ENCODE results near the gene CD37.
"Not testable (repeated sequence)": the region's sequence is repeated elsewhere in the genome, so short reads cannot be mapped to it uniquely, and the experiment has no call there.

Gene CD37, protein sequence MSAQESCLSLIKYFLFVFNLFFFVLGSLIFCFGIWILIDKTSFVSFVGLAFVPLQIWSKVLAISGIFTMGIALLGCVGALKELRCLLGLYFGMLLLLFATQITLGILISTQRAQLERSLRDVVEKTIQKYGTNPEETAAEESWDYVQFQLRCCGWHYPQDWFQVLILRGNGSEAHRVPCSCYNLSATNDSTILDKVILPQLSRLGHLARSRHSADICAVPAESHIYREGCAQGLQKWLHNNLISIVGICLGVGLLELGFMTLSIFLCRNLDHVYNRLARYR

GRCh38 chr19:49335071-49335783 is at the start of gene CD37:
TSS of gene CD37 (plus strand) at chr19:49335406. CDS start at chr19:49335541, 135 bp downstream.
- DNase-seq: no peak

GRCh38 chr19:49287141-49287770 is 48.0 kb upstream of the CD37 start:
- no peak for DNase-seq

DNA sequence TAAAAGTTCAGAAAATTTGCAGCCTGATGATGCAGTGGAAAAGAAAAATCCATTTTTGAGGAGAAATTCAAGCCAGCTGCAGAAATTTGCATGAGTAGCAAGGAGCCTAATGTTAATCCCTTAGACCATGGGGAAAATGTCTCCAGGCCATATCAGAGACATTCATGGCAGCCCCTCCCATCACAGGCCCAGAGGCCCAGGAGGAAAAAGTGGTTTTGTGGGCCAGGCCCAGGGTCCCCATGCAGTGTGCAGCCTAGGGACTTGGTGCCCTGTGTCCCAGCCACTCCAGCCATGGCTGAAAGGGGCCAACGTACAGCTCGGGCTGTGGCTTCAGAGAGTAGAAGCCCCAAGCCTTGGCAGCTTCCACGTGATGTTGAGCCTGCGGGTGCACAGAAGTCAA is 47.0 kb upstream of the CD37 start:
- DNase-seq: not testable (repeated sequence)

- not testable (repeated sequence) for DNase-seq
These were observed 45.9 kb upstream of the CD37 start for GRCh38 chr19:49289286-49289685.

GRCh38 chr19:49290517-49290916 is 44.7 kb upstream of the CD37 start:
- DNase-seq: no peak

- no peak for DNase-seq
These were observed 40.8 kb upstream of the CD37 start for GRCh38 chr19:49294401-49294800.

DNA sequence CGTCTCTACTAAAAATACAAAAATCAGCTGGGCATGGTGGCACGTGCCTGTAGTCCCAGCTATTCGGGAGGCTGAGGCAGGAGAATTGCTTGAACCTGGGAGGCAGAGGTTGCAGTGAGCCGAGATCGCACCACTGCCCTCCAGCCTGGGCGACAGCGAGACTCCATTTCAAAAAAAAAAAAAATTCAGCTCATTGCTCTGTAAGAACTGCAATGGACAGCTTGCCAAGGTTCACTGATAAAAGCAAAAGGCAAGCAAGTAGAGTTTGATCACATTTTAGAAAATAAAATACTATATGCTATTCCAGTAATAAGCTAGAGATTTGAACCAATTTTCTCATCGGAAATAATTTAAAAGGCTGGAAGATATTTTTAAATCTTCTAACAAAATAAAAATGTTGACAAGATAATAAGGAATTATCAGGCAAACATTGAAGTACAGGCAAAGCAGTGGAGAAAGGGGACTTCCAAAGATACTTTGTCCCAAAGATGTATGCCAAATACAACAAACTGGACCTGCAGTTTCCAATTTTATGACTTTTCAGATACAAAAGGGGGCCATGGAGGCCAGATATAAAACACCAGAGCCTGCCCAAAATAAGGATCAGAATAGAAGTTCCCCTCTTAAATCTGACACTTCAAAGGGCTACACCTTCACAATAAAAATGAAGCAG is 39.9 kb upstream of the CD37 start:
- no peak for DNase-seq

- no peak for DNase-seq
These were observed 37.8 kb upstream of the CD37 start for GRCh38 chr19:49297403-49297802.

DNA sequence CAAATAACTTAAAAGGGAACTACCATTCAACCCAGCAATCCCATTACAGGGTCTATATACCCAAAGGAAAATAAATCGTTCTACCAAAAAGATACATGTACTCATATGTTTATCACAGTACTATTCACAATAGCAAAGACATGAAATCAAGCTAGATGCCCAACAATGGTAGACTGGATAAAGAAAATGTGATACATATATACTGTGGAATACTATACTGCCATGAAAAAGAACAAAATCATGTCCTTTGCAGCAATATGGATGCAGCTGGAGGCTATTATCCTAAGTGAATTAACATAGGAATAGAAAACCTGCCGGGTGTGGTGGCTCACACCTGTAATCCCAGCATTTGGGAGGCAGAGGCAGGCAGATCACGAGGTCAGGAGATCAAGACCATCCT is 36.6 kb upstream of the CD37 start:
- not testable (repeated sequence) for DNase-seq

GRCh38 chr19:49301165-49301865 is 33.9 kb upstream of the CD37 start:
- DNase-seq: no peak

GRCh38 chr19:49301866-49302252 is 33.3 kb upstream of the CD37 start:
- no peak for DNase-seq

DNA sequence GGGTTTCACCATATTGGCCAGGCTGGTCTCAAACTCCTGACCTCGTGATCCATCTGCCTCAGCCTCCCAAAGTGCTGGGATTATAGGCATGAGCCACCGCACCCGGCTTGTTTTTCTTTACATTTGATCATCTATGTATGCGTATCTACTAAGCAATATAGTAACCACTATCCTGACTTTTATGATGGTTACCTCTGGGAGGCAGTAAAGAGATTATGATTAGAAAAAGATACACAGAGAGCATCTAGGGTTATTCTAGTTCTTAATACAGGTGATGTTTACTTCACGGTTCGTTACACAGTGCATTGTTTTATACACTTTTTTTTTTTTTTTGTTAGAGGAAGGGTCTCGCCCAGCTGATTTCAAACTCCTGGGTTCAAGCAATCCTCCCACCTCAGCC is 28.5 kb upstream of the CD37 start:
- not testable (repeated sequence) for DNase-seq

DNA sequence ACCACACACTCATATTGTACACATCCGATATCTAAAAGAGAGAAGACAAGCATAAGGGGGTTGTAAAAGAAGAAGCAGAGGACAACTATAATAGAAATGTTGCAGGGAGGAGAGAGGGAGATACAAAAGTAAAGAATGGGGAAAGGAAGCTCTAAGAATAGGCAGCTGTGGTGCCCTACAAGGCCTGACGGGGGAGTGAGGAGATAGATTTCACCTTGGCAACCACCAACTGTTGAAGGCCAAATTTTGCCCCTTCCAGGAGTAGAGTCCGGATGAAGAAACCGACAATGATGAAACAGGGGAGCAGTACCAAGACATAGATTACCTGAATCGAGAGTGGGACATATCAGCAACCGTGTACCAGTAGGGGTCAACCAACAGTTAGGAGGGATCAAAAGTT is 26.1 kb upstream of the CD37 start:
- DNase-seq: no peak

GRCh38 chr19:49315111-49315510 is 20.1 kb upstream of the CD37 start:
- no peak for DNase-seq

GRCh38 chr19:49316284-49316683 is 18.9 kb upstream of the CD37 start:
- DNase-seq: no peak

- DNase-seq: no peak
These were observed 16.9 kb upstream of the CD37 start for GRCh38 chr19:49318296-49318695.

- no peak for DNase-seq
These were observed 10.2 kb upstream of the CD37 start, which contains the start of gene SLC6A16 for GRCh38 chr19:49324801-49325576. TSS of gene SLC6A16 (minus strand) at chr19:49325191. CDS start at chr19:49311347, 13,844 bp downstream.

GRCh38 chr19:49325756-49326155 is 9.4 kb upstream of the CD37 start:
- not testable (repeated sequence) for DNase-seq

DNA sequence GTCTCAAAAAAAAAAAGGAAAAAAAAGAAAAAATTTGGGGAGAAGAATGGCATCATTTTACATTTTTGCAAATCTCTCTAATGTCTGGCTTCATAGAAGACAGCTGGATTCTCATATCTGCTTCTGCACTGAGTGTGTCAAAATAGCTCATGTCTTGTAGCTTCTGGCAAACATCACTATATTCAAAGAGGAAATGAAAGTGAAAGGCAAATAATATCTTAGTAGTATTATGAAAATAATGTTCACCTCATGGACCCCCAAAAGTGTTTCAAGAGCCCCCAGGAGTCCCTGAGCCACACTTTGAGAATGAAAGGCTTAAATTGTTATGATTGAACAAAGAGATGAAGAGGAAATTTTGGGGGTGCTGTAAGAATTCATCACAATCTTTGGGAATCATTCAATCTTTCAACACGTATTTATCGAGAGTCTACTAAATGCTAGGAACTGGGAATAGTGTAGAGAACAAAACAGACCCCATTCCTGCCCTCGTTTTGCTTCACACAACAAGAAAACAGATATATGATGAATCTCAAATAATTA is 9.0 kb upstream of the CD37 start:
- no peak for DNase-seq

GRCh38 chr19:49327878-49328544 is 7.2 kb upstream of the CD37 start:
- DNase-seq: no peak

DNA sequence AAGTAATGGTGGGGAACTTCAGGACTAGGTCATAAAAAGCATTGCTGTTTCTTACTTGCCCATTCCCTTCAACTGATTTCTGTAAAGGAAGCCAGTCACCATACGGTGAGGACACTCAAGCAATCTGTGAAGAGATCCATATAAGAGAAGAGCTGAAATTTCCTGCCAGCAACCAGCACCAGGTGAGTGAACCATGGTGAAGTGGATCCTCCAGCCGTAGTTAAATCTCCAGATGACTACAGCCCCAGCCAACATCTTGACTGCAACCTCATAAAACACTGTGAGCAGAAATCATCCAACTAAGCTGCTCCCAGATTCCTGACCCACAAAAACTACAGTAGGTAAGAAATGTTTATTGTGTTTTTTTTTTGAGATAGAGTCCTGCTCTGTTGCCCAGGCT is 6.5 kb upstream of the CD37 start:
- DNase-seq: no peak
